Common myeloid progenitor, CD34-positive (primary cell): Measurements from ENCODE around the gene ADGRL1.

Source experiments
- CTCF ChIA-PET: fragments of 350-600 bp; sonication (Branson Sonifier 250); formaldehyde crosslinking; loops from one replicate; lab custom pipeline; 2021; ENCODE audit warnings: antibody characterized with exemption; lab: Charles Lee
- POLR2A ChIA-PET: fragments of 350-600 bp; sonication (Branson Sonifier 250); formaldehyde crosslinking; loops from one replicate; lab custom pipeline; 2021; ENCODE audit warnings: antibody characterized with exemption; lab: Charles Lee
- DNase-seq, 3 donors: peaks; one replicate each; pipeline versions ENCODE4 v3.0.0 to v3.0.0-alpha.2; 2013
- H3K27ac ChIP-seq, 2 experiments: 1 replicate in 1 of 2; 2 replicates in 1 of 2; pipeline ENCODE4 v1.7.0; 2013; ENCODE audit warnings: inconsistent platforms in 2 of 2, low read length in 2 of 2, mild to moderate bottlenecking in 2 of 2, low read depth in 1 of 2, moderate library complexity in 1 of 2; ENCODE audit not compliant: severe bottlenecking in 2 of 2, insufficient read depth in 1 of 2, poor library complexity in 1 of 2
- H3K27me3 ChIP-seq, 5 experiments: replicated peaks in 2 of 5; 1 replicate in 3 of 5; 2 replicates in 2 of 5; pipeline versions ENCODE4 v1.6.1 to v1.7.0; 2013; ENCODE audit warnings: low read length in 4 of 5, mild to moderate bottlenecking in 2 of 5, moderate library complexity in 2 of 5, inconsistent platforms in 1 of 5; ENCODE audit not compliant: insufficient read depth in 5 of 5, control insufficient read depth in 4 of 5
- H3K36me3 ChIP-seq, 4 experiments: 1 replicate in 2 of 4; 2 replicates in 2 of 4; pipeline versions ENCODE4 v1.6.1 to v1.7.0; 2013; ENCODE audit warnings: low read length in 3 of 4, control low read depth in 1 of 4, mild to moderate bottlenecking in 1 of 4; ENCODE audit not compliant: control insufficient read depth in 4 of 4, insufficient read depth in 4 of 4
- H3K4me1 ChIP-seq, 4 experiments: 1 replicate in 3 of 4; 2 replicates in 1 of 4; pipeline versions ENCODE4 v1.6.1 to v1.7.1; 2013; ENCODE audit warnings: low read length in 3 of 4, mild to moderate bottlenecking in 3 of 4, control low read depth in 1 of 4, inconsistent platforms in 1 of 4, moderate library complexity in 1 of 4; ENCODE audit not compliant: control insufficient read depth in 4 of 4, insufficient read depth in 4 of 4; ENCODE audit errors: control extremely low read depth in 1 of 4
- H3K4me3 ChIP-seq, 7 experiments: 1 replicate in 4 of 7; 2 replicates in 3 of 7; pipeline versions ENCODE4 v1.5.1 to v1.7.0; 2013; ENCODE audit warnings: mild to moderate bottlenecking in 7 of 7, low read length in 6 of 7, moderate library complexity in 6 of 7, inconsistent platforms in 2 of 7, low read depth in 2 of 7, control low read depth in 1 of 7; ENCODE audit not compliant: insufficient read depth in 4 of 7, control insufficient read depth in 1 of 7; ENCODE audit errors: extremely low read depth in 1 of 7
- H3K9me3 ChIP-seq, 5 experiments: 1 replicate in 4 of 5; 2 replicates in 1 of 5; pipeline versions ENCODE4 v1.6.1 to v1.7.1; 2013; ENCODE audit warnings: low read length in 4 of 5, mild to moderate bottlenecking in 2 of 5, inconsistent platforms in 1 of 5, low read depth in 1 of 5, moderate library complexity in 1 of 5; ENCODE audit not compliant: control insufficient read depth in 4 of 5, insufficient read depth in 2 of 5; ENCODE audit errors: control extremely low read depth in 1 of 5
- WGBS: methylation state at CpG from one replicate; pipeline ENCODE4 v1.1.5; 2013; ENCODE audit not compliant: insufficient coverage; 5-methylcytosine and 5-hydroxymethylcytosine counted together

The ADGRL1 gene

DNA sequence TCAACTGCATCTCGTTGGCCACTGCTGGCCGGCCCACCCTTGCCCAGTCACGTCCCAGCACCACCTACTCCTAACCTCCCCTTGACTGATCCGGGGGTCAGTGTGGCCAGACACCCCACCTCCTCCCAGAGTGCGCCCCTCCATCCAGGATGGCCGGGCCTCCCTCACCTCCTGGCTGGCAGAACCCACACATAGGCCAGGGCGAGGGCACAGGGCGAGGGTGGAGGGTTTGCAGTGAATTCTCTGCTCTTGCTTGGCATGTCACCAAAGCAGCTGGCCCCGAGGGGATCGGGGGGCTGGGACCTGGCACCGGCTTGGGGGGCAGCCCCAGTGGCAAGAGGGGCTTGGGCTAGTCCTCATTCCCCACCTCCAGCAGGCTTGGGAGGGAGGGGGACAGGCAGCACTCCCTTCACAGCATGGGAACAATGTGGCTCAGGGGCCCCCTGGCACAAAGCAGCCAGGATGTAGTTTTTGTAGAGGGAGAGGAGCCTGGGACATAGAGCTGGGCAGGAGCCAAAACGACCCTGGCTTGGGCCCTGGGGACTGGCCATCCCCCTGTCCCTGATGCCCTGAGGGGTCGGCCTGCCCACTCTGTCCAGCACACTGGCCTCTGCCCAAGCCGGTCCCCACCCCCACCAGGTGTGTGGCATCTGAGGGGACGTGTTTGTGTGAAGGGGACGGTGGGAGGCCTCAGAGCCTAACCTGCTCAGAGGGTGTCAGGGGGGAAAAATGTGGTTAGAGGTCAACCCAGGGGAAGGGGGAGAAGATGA lies 41.1 kb downstream of the ADGRL1 start:
- ChIA-PET CTCF (interaction anchor here (1.7 to 3.1 kb wide), 2 partner anchors 16 to 20 kb away, joined by 4 to 13 read pairs; no protein-coding TSS in a partner anchor), POLR2A (no interaction called here)
- Histone ChIP-seq H3K4me1 (peaks cover 0 to 36% (median 32%) of the 10 kb centered on the region in 4 experiments), H3K27me3 (no peaks in the 10 kb centered on the region), H3K4me3 (no peak overlapping the region), H3K9me3 (no peaks in the 10 kb centered on the region), H3K27ac (no peak overlapping the region), H3K36me3 (peaks cover 0 to 45% (median 25%) of the 10 kb centered on the region in 4 experiments)
- no peak for DNase-seq
- 90% methylated on average over 7 of the region's 16 CpGs for WGBS

DNA sequence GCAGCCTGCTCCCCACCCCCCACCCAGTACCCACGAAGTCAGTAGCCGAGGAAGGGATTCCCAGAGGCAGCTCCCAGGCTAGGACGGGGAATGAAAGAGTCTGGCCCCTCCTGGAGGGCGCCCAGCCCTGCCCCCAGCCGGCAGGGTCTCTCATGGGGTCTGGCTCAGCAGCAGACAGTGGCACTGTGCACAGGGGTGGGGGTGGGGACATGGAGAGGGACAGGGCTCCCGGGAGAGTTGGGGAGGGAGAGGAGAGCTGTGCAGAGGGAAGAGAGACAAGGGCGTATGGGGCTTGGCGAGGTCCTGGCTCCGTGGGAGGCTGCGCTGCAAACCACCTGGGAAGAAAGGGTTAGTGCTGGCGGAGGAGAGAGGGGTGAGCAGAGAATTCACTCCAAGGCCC lies 41.9 kb downstream of the ADGRL1 start:
- H3K36me3 ChIP-seq: peaks cover 0 to 45% (median 25%) of the 10 kb centered on the region in 4 experiments
- ChIA-PET POLR2A (no interaction called here), CTCF (interaction anchor here (0.9 to 1.7 kb wide), 3 partner anchors 14 to 89 kb away, joined by 3 to 4 read pairs (median 3); no protein-coding TSS in a partner anchor)
- H3K27ac ChIP-seq: no peak overlapping the region
- H3K9me3 ChIP-seq: no peaks in the 10 kb centered on the region
- H3K4me3 ChIP-seq: no peak overlapping the region
- WGBS: 94% methylated on average over 10 of the region's 11 CpGs
- peaks cover 0 to 36% (median 32%) of the 10 kb centered on the region in 4 experiments for H3K4me1 ChIP-seq
- H3K27me3 ChIP-seq: no peaks in the 10 kb centered on the region
- no peak for DNase-seq

GRCh38 chr19:14162871-14163297 lies 43.1 kb downstream of the ADGRL1 start:
- Histone ChIP-seq H3K27me3 (no peaks in the 10 kb centered on the region), H3K4me3 (no peak overlapping the region), H3K36me3 (peaks cover 0 to 52% (median 30%) of the 10 kb centered on the region in 4 experiments), H3K27ac (no peak overlapping the region), H3K4me1 (peaks cover 0 to 29% (median 25%) of the 10 kb centered on the region in 4 experiments), H3K9me3 (no peaks in the 10 kb centered on the region)
- DNase-seq: no peak
- ChIA-PET POLR2A (no interaction called here), CTCF (interaction anchor here (1.4 kb wide), 1 partner anchor 26 kb away, joined by 3 read pairs; no protein-coding TSS in a partner anchor)
- WGBS: 96% methylated on average over 37 of the region's 38 CpGs

DNA sequence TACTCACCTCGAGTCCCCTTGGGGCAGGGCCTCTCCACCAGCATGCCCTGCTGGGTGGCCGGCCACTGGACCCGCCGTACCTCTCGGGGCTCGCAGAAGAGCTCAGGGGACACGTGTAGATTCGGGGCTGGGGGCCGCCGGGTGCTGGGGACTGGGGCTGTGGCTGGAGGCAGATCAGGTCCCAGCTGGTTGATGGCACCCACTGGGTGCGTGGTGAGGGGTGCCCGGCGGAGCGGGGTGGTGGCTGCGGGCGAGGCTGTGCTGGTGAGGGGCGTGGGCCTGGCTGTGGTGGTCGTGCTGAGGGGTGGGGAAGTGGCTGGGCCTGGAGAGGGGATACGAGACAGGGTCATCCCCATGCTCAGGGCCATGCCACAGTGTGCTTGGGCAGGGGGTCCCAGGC lies 44.7 kb downstream of the ADGRL1 start:
- CTCF ChIA-PET: interaction anchor here (1.4 kb wide), 1 partner anchor 24 kb away, joined by 3 read pairs; no protein-coding TSS in a partner anchor
- Histone ChIP-seq H3K4me3 (no peak overlapping the region), H3K36me3 (peaks cover 0 to 68% (median 44%) of the 10 kb centered on the region in 4 experiments), H3K9me3 (no peaks in the 10 kb centered on the region), H3K27ac (no peak overlapping the region), H3K27me3 (no peaks in the 10 kb centered on the region), H3K4me1 (peaks cover 0 to 15% (median 10%) of the 10 kb centered on the region in 4 experiments)
- DNase-seq: no peak
- 98% methylated on average over 11 of the region's 19 CpGs for WGBS
- POLR2A ChIA-PET: interaction anchor here (1.0 kb wide), 1 partner anchor 25 kb away, joined by 3 read pairs; the partner anchor contains the start of gene ASF1B

DNA sequence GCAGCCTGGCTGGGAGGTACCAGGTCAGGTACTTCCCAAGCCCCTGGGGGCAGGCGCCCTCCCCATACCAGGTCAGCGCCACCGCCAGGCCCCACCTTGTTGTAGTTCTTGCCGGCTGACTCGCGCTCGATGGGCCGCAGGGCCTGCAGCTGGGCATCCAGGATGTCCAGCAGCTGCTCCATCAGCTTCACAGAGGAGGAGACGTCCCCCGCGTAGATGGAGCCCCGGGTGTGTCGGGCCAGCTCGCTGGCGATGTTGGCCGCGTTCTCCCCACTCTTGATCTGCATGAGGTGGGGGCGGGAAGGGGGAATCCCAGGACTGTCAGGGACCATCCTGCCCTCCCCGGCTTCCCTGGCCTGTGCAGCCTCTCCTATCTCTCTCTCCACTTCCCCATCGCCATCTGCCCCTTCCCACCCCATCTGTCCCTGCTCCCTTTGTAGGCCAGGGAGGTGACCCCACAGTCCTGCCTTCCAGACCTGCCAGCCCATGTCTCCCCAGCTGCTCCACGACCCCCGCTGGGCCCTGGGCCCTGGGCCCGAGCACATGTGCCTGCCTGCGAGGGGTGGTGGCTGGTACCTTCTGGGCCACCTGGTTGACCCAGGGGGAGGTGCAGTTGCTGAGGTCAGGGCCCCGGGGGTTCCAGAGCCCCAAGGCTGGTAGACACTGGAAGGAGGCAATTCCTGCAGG lies 45.8 kb downstream of the ADGRL1 start:
- POLR2A ChIA-PET: no interaction called here

DNA sequence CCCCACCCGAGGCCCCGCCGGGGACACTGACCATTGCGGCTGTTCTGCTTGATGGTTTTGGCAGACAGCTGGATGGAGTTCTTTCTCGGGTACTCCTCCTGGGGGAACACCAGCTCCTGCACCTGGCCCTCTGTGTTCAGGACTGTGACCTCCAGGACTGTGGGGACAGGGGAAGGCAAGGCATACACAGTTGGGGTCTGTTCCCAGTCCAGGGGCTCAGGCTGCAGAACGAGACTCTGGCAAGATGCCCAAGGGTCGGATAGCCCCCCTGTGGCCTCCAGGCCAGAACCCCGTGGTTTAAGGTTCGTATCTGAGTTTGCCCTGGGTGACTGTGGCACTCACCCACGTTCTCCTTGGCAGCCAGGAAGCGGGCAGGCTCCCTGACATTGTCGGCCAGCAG lies 46.9 kb downstream of the ADGRL1 start:
- no peak for DNase-seq
- Histone ChIP-seq H3K27ac (no peak overlapping the region), H3K36me3 (peaks cover 0 to 84% (median 54%) of the 10 kb centered on the region in 4 experiments), H3K4me3 (no peak overlapping the region), H3K4me1 (no peaks in the 10 kb centered on the region), H3K9me3 (no peaks in the 10 kb centered on the region), H3K27me3 (no peaks in the 10 kb centered on the region)
- 91% methylated on average over 11 of the region's 12 CpGs for WGBS
- POLR2A ChIA-PET: no interaction called here
- CTCF ChIA-PET: interaction anchor here (0.6 to 0.9 kb wide), 3 partner anchors 9 to 31 kb away, joined by 3 to 4 read pairs (median 4); no protein-coding TSS in a partner anchor

More for the DNA sequence above, 45.8 kb downstream of the ADGRL1 start:
- Histone ChIP-seq H3K36me3 (peaks cover 0 to 78% (median 49%) of the 10 kb centered on the region in 4 experiments), H3K27ac (no peak overlapping the region), H3K4me1 (peaks cover 0 to 4% (median under 1%) of the 10 kb centered on the region in 4 experiments), H3K4me3 (no peak overlapping the region), H3K9me3 (no peaks in the 10 kb centered on the region), H3K27me3 (no peaks in the 10 kb centered on the region)
- WGBS: 95% methylated on average over 22 of the region's 25 CpGs
- CTCF ChIA-PET: interaction anchor here (0.8 kb wide), 1 partner anchor 13 kb away, joined by 3 read pairs; no protein-coding TSS in a partner anchor
- DNase-seq: no peak
